Spleen (tissue), 7 donors: ENCODE results near the gene TYMP.
A peak's percentile ranks its signal among the peaks of the same experiment; 100 is the strongest.

Source experiments
- CTCF ChIP-seq, 11 experiments: fragments of 200-600 bp in 7 of 11; fragments of 450-650 bp in 4 of 11; sonication (generic) in 4 of 11; IDR thresholded peaks in 8 of 11; conservative IDR thresholded peaks in 3 of 11; 1 replicate in 7 of 11; 2 replicates in 4 of 11; pipeline versions ENCODE4 v1.4.0 to v1.8.0; 2016 to 2021; ENCODE audit warnings: antibody characterized with exemption in 11 of 11, inconsistent platforms in 4 of 11, mild to moderate bottlenecking in 1 of 11
- POLR2A ChIP-seq, 3 donors: fragments of 450-650 bp; IDR thresholded peaks; one replicate each; pipeline ENCODE4 v1.5.1; 2017; ENCODE audit warnings: antibody characterized with exemption in 3 of 3, mild to moderate bottlenecking in 1 of 3
- POLR2AphosphoS5 ChIP-seq, 3 donors: sonication (generic); formaldehyde crosslinking; IDR thresholded peaks; one replicate each; pipeline ENCODE4 v1.5.1; 2017; ENCODE audit warnings: antibody characterized with exemption in 3 of 3
- donor health status: DM: no; HTN: no; CAD: no; lungs with moderate emphysema.
- donor health status: DM: no; HTN: no; CAD: no.
- donor health status: DM: no; HTN: no; CAD: no.

- TF ChIP-seq CTCF (IDR thresholded peaks at IDR 0.05 in 8 of 11, conservative IDR thresholded peaks at IDR 0.05 in 3 of 11) (no peak), POLR2A (IDR thresholded peaks at IDR 0.05) (no peak), POLR2AphosphoS5 (IDR thresholded peaks at IDR 0.05) (peak in 1 of 3 donors; percentile 50)
These were observed 27.0 kb downstream of the TYMP start for GRCh38 chr22:50502628-50503474.
